ENCODE measurements around the gene ZIC1. TPM values are rescaled to one million over a fixed set of nuclear protein-coding genes. Genes with fewer than 3 reads are reported as not detected.
A peak's percentile ranks its signal among the peaks of the same experiment; 100 is the strongest.

The ZIC1 gene
- polyA plus RNA-seq, 1 donor (not counting 4 experiments of a cell fraction or from before 2014, with no cell fraction given): not detected

GRCh38 chr3:147369661-147370123 is 39.5 kb upstream of the ZIC1 start:
- dilution Hi-C loops (cut with MboI; ENCODE audit: extremely low pct_ligation_motif_present, low sequenced_read_pairs): no loop called here
- no peaks in the 10 kb centered on the region for H3K9me1 ChIP-seq (ENCODE audit: control insufficient read depth, extremely low read depth, insufficient read depth, low read length)
- H3K4me2 ChIP-seq (ENCODE audit: control insufficient read depth, extremely low read depth, insufficient read depth, low read depth, low read length): no peak overlapping the region
- H3K9me3 ChIP-seq (ENCODE audit: control insufficient read depth, low read depth, low read length): no peaks in the 10 kb centered on the region
- no peak overlapping the region for H3K4me3 ChIP-seq (ENCODE audit: control insufficient read depth in 2 of 3, extremely low read depth in 1 of 3, insufficient read depth in 2 of 3, low read depth in 1 of 3, low read length in 3 of 3)
- FAIRE-seq (no peak), DNase-seq (ENCODE audit: low read depth, low spot score) (no peak)
- no peak overlapping the region for H3K27ac ChIP-seq (ENCODE audit: control insufficient read depth, insufficient read depth, low read length)
- no peaks in the 10 kb centered on the region for H4K20me1 ChIP-seq (ENCODE audit: control insufficient read depth, extremely low read depth, insufficient read depth, low read length)
- peaks cover 61% of the 10 kb centered on the region for H3K27me3 ChIP-seq (ENCODE audit: control insufficient read depth, extremely low read depth, insufficient read depth, low read length)
- H2AFZ ChIP-seq (ENCODE audit: control insufficient read depth, low read length): no peak overlapping the region
- H3K9ac ChIP-seq (ENCODE audit: control insufficient read depth, extremely low read depth, insufficient read depth, low read length): no peak overlapping the region
- no peaks in the 10 kb centered on the region for H3K79me2 ChIP-seq (ENCODE audit: control insufficient read depth, insufficient read depth, low read length)
- no peaks in the 10 kb centered on the region for H3K4me1 ChIP-seq (ENCODE audit: control insufficient read depth, extremely low read depth, insufficient read depth, low read length)
- no peaks in the 10 kb centered on the region for H3K36me3 ChIP-seq (ENCODE audit: control insufficient read depth in 2 of 2, extremely low read depth in 1 of 2, insufficient read depth in 2 of 2, low read length in 2 of 2)
- peak; percentile 21 for TF ChIP-seq EZH2 (IDR thresholded peaks at IDR 0.05; ENCODE audit: low read length)
- no peak for TF ChIP-seq CTCF (optimal IDR thresholded peaks at IDR 0.05 in 1 of 3, IDR thresholded peaks at IDR 0.05 in 1 of 3, conservative IDR thresholded peaks at IDR 0.05 in 1 of 3; ENCODE audit: extremely low read depth in 1 of 3, insufficient read depth in 2 of 3, low read length in 3 of 3)

DNA sequence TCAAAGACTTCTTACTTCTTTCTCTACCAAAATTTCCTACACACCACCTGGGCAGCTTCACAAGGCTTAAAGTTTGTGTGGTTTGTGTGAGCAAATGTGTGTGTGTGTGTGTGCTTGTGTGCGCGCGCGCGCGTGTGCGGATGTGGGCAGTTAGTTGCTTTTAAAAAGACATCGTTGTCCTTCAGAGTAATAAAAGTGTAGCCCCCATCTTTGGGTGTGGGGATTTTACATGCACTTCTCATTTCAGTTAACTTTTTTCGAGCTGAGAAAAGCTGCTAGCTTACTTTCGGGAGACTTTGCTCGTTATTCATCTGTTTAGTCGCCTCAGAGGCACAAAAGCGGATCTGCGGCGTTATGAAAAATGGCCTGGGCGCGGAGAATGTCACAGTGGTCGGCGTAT is 38.8 kb upstream of the ZIC1 start:
- Histone ChIP-seq H3K9me1 (ENCODE audit: control insufficient read depth, extremely low read depth, insufficient read depth, low read length) (no peaks in the 10 kb centered on the region), H3K27ac (ENCODE audit: control insufficient read depth, insufficient read depth, low read length) (no peak overlapping the region), H3K79me2 (ENCODE audit: control insufficient read depth, insufficient read depth, low read length) (no peaks in the 10 kb centered on the region), H3K27me3 (ENCODE audit: control insufficient read depth, extremely low read depth, insufficient read depth, low read length) (peaks cover 65% of the 10 kb centered on the region), H3K36me3 (ENCODE audit: control insufficient read depth in 2 of 2, extremely low read depth in 1 of 2, insufficient read depth in 2 of 2, low read length in 2 of 2) (no peaks in the 10 kb centered on the region), H3K4me1 (ENCODE audit: control insufficient read depth, extremely low read depth, insufficient read depth, low read length) (no peaks in the 10 kb centered on the region), H3K9ac (ENCODE audit: control insufficient read depth, extremely low read depth, insufficient read depth, low read length) (no peak overlapping the region), H4K20me1 (ENCODE audit: control insufficient read depth, extremely low read depth, insufficient read depth, low read length) (no peaks in the 10 kb centered on the region), H3K4me3 (ENCODE audit: control insufficient read depth in 2 of 3, extremely low read depth in 1 of 3, insufficient read depth in 2 of 3, low read depth in 1 of 3, low read length in 3 of 3) (no peak overlapping the region), H3K4me2 (ENCODE audit: control insufficient read depth, extremely low read depth, insufficient read depth, low read depth, low read length) (no peak overlapping the region), H3K9me3 (ENCODE audit: control insufficient read depth, low read depth, low read length) (no peaks in the 10 kb centered on the region), H2AFZ (ENCODE audit: control insufficient read depth, low read length) (no peak overlapping the region)
- dilution Hi-C loops (cut with MboI; ENCODE audit: extremely low pct_ligation_motif_present, low sequenced_read_pairs): no loop called here
- no peak for DNase-seq (ENCODE audit: low read depth, low spot score)
- TF ChIP-seq EZH2 (IDR thresholded peaks at IDR 0.05; ENCODE audit: low read length) (peak; percentile 5), CTCF (optimal IDR thresholded peaks at IDR 0.05 in 1 of 3, IDR thresholded peaks at IDR 0.05 in 1 of 3, conservative IDR thresholded peaks at IDR 0.05 in 1 of 3; ENCODE audit: extremely low read depth in 1 of 3, insufficient read depth in 2 of 3, low read length in 3 of 3) (no peak)
- no peak for FAIRE-seq

All from keratinocyte (primary cell).